Measurements from ENCODE around the gene HSD17B1.

- TF ChIP-seq CTCF (conservative IDR thresholded peaks at IDR 0.05 in 1 of 2, IDR thresholded peaks at IDR 0.05 in 1 of 2; ENCODE audit: extremely low read depth in 1 of 2, insufficient read depth in 1 of 2, low read depth in 1 of 2, low read length in 2 of 2) (no peak), EZH2 (IDR thresholded peaks at IDR 0.05; ENCODE audit: borderline replicate concordance, low read length) (no peak)
Measured at GRCh38 chr17:42568341-42569111, 15.8 kb downstream of the HSD17B1 start.

All from mammary epithelial cell (primary cell).